Glomerular endothelial cell (primary cell): ENCODE measurements around the gene MGAT5. TPM values are rescaled to one million over a fixed set of nuclear protein-coding genes. Genes with fewer than 3 reads are reported as not detected.

ENCODE experiments used
- DNase-seq: peaks from one replicate; pipeline ENCODE4 v3.0.0-alpha.2; 2011; ENCODE audit warnings: low read depth, low spot score; ENCODE audit errors: extremely low read depth
- total RNA-seq: library from RNA; depleted of rRNA; stranded (reverse); fragments of >200 nt; gene quantifications from 2 replicates; pipeline ENCODE4 v1.2.3, GENCODE V29; 2015

The MGAT5 gene
- total RNA-seq, 1 donor from 2014 or later: 75.1 TPM

DNA sequence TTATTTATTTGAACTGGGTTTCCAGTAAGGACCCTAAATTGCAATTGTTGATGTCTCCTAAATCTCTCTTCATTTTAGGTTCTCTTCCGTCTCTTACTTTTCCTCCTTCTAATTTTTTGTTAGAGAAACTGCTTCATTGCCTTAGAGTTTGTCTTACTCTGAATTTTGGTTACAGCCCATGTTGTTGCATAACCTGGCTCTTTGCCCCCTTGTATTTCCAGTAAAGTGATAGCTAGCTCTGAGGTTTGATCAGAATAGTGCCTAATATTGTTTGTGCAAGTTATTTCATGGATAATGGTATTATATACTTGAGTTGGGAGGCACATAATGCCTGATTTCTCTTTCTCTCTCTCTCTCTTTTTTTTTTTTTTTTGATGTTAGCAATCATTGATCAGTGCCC is 71.8 kb downstream of the MGAT5 start:
- DNase-seq: no peak

GRCh38 chr2:134327367-134327766 is 73.5 kb downstream of the MGAT5 start:
- no peak for DNase-seq

DNA sequence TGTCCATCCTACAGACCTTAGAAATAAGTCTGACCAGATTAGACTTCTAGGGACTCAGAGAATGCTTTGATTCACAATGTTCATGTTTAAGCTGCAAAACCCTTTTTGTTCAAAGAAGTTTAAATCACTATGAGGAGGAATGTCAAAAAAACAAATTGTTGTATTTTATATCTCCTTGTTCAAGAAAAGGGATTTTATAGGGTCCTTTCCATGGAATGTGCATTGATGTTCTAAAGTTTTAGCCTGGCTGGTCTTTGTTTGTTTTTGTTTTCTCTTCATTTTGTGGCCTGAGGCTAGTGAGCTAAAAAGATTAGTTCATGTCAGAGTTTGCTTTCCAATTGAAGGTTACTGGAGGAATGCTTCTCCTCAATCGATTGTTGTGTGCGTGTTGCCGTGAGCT is 77.2 kb downstream of the MGAT5 start:
- no peak for DNase-seq

GRCh38 chr2:134333646-134334189 is 79.8 kb downstream of the MGAT5 start:
- no peak for DNase-seq

GRCh38 chr2:134334542-134335353 is 80.9 kb downstream of the MGAT5 start:
- no peak for DNase-seq

GRCh38 chr2:134335601-134336000 is 81.7 kb downstream of the MGAT5 start:
- DNase-seq: no peak

- no peak for DNase-seq
Observed at GRCh38 chr2:134336352-134336751, 82.5 kb downstream of the MGAT5 start.

GRCh38 chr2:134336921-134337320 is 83.0 kb downstream of the MGAT5 start:
- DNase-seq: no peak

DNA sequence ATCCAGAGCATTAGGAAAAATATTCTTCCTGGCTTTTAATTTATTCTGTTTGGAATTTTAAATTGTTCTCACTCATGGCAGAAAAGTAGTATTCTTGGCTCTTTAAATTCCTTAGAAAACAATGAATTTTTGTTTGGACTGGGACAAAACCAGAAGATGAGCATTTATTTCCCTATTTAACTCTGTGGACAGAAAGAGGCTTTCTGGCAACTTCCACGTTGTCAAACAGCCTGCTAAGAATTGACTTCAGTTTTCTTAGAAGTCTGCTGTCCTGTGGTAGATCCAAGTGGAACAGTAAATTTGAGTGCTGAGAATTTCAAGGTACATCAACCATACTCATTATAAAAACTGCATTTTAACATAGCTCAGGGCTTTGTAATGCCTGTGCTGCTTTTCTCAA is 83.8 kb downstream of the MGAT5 start:
- DNase-seq: no peak

- DNase-seq: no peak
Observed at GRCh38 chr2:134338208-134338607, 84.3 kb downstream of the MGAT5 start.

- DNase-seq: no peak
Observed at GRCh38 chr2:134341476-134341875, 87.6 kb downstream of the MGAT5 start.

GRCh38 chr2:134344954-134345697 is 91.3 kb downstream of the MGAT5 start:
- no peak for DNase-seq

GRCh38 chr2:134346141-134346540 is 92.3 kb downstream of the MGAT5 start:
- DNase-seq: no peak

DNA sequence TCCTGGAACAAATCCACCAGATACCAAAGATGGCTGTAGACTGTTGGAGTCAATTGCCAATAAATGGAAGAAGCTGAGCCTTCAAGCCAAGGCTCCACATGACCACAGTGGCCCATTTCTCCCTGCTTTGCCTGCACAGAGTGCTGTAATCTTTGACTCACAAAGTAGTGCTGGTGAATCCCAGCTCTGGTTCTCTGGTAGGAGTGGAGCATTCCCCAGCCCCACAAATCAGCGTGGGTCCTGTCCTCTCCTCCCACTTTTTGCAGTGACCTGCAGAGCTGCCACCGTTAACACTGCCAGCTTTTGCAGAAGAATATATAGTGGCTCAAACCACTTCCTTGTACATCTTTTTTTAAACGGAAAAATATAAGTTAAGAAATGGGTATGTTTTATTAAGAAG is 93.9 kb downstream of the MGAT5 start:
- no peak for DNase-seq

- no peak for DNase-seq
Observed at GRCh38 chr2:134348239-134348638, 94.4 kb downstream of the MGAT5 start.

DNA sequence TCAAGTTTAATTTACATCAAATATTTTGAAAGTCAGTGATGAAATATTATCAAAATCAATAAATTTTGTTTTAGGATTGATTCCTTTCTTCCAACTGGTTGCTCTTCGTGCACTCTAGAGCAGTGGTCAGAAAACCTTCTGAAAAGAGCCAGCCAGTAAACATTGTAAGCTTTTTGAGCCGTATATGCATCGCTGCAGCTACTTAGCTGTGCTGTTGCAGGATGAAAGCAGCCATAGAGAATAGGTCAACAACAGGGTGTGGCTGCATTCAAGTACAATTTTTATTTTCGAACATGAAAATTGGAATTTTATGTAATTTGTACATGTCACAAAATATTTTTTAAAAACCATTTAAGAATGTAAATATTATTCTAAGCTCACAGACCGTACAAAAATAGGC is 94.9 kb downstream of the MGAT5 start:
- no peak for DNase-seq

DNA sequence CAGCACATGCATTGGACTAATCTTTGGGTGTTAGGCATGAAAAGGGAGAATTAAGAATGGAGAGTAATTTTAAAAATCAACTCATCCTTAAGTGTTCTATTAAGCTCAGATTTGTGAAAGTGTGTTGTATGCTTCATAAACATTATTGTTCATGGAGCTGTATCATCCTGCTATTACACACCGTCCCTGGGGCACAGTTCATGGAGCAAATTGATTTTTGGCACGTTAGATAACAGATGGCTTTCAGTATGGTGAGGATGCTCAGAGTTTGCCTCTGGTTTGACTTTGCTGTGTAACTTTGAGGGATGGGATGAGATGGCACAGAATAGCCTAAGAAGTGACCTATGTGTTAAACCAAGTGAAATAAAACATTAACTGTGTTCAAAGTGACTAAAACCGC is 97.1 kb downstream of the MGAT5 start:
- no peak for DNase-seq

- no peak for DNase-seq
Observed at GRCh38 chr2:134351899-134352298, 98.0 kb downstream of the MGAT5 start.

- DNase-seq: no peak
Observed at GRCh38 chr2:134352844-134353243, 99.0 kb downstream of the MGAT5 start.

- DNase-seq: no peak
Observed at GRCh38 chr2:134354611-134355010, 100.7 kb downstream of the MGAT5 start.

DNA sequence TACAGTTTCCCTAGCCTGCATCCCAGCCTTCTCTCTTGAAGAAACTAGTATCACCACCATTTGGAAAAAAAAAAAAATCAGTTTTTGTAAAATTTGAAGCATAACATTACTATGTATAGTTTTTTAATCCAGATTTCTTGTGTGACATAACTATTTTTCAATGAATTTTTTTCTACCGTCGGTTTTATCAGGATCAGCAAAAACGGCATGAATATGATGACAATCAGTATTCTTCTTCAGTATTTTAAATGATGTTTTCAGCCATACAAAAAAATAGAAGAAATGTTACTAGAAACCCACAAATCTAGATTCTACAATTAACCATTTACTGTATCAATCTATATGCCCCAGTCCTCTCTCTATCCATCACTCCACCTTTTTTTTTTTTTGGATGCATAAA is 103.9 kb downstream of the MGAT5 start:
- no peak for DNase-seq
